Caco-2 (cell line): Measurements from ENCODE around the gene NEGR1. TPM values are rescaled to one million over a fixed set of nuclear protein-coding genes. Genes with fewer than 3 reads are reported as not detected.

Source experiments
- BruUV-seq: library from RNA; stranded (reverse); fragments of 400-500 nt; replicated peaks from 2 replicates; lab custom pipeline; 2021; lab: Mats Ljungman, UMichigan
- CTCF ChIA-PET: fragments of 300-600 bp; sonication (Branson Sonifier 250); formaldehyde crosslinking; loops from one replicate; lab custom pipeline; 2022; ENCODE audit warnings: antibody characterized with exemption; lab: Charles Lee
- POLR2A ChIA-PET: fragments of 300-600 bp; sonication (Branson Sonifier 250); formaldehyde crosslinking; loops from one replicate; lab custom pipeline; 2022; ENCODE audit warnings: antibody characterized with exemption; lab: Charles Lee
- DNase-seq, 2 experiments: peaks; one replicate each; pipeline versions ENCODE4 v3.0.0 to v3.0.0-alpha.2; 2020 to 2022
- H3K27me3 ChIP-seq: replicated peaks from 2 replicates; pipeline ENCODE4 v1.6.0; 2011; ENCODE audit warnings: low read length; ENCODE audit not compliant: control insufficient read depth, insufficient read depth
- H3K36me3 ChIP-seq: 2 replicates; pipeline ENCODE4 v1.5.1; 2011; ENCODE audit warnings: low read length; ENCODE audit not compliant: control insufficient read depth, insufficient read depth
- H3K4me1 ChIP-seq: fragments of 250-450 bp; sonication (Bioruptor Pico); 2 replicates; pipeline ENCODE4 v1.5.1; 2020; ENCODE audit warnings: mild to moderate bottlenecking
- H3K4me3 ChIP-seq: 2 replicates; pipeline ENCODE4 v1.5.1; 2011; ENCODE audit warnings: low read depth, mild to moderate bottlenecking, control low read depth, low read length
- H3K9me3 ChIP-seq: fragments of 250-450 bp; sonication (Bioruptor Pico); 2 replicates; pipeline ENCODE4 v1.5.1; 2020; ENCODE audit warnings: mild to moderate bottlenecking, moderate library complexity
- H3K27ac Mint-ChIP-seq: one replicate; pipeline ENCODE4 v1.8.0; 2022; ENCODE audit warnings: mixed read lengths; ENCODE audit not compliant: unreplicated experiment
- H3K27me3 Mint-ChIP-seq: one replicate; pipeline ENCODE4 v1.8.0; 2022; ENCODE audit warnings: mixed read lengths; ENCODE audit not compliant: insufficient read depth, unreplicated experiment
- H3K36me3 Mint-ChIP-seq: one replicate; pipeline ENCODE4 v1.8.0; 2022; ENCODE audit warnings: mild to moderate bottlenecking, mixed read lengths; ENCODE audit not compliant: insufficient read depth, unreplicated experiment
- H3K4me1 Mint-ChIP-seq: one replicate; pipeline ENCODE4 v1.8.0; 2022; ENCODE audit warnings: low read depth, mixed read lengths; ENCODE audit not compliant: unreplicated experiment
- H3K4me3 Mint-ChIP-seq: one replicate; pipeline ENCODE4 v1.8.0; 2022; ENCODE audit warnings: mild to moderate bottlenecking, moderate library complexity, mixed read lengths; ENCODE audit not compliant: unreplicated experiment
- H3K9me3 Mint-ChIP-seq: one replicate; pipeline ENCODE4 v1.8.0; 2022; ENCODE audit warnings: mixed read lengths; ENCODE audit not compliant: unreplicated experiment
- CTCF ChIP-seq, 2 experiments: fragments of 200-600 bp in 1 of 2; IDR thresholded peaks; 1 replicate in 1 of 2; 2 replicates in 1 of 2; pipeline versions ENCODE4 v1.5.1 to v1.8.0; 2011 to 2022; ENCODE audit warnings: antibody characterized with exemption in 1 of 2, control low read depth in 1 of 2, inconsistent platforms in 1 of 2, low read depth in 1 of 2, low read length in 1 of 2, mild to moderate bottlenecking in 1 of 2, moderate library complexity in 1 of 2; ENCODE audit not compliant: insufficient read depth in 1 of 2, severe bottlenecking in 1 of 2, unreplicated experiment in 1 of 2
- intact Hi-C: fragments of 100-400 bp; cut with micrococcal nuclease; formaldehyde crosslinking; loops from one replicate; pipeline ENCODE4 v1.10.0; 2022; ENCODE audit not compliant: unreplicated experiment
- total RNA-seq: library from RNA; stranded (reverse); gene quantifications from 2 replicates; pipeline ENCODE4 v1.2.3, GENCODE V29; 2022

Gene NEGR1
- total RNA-seq, 1 experiment from 2014 or later, result not detected

- intact Hi-C loops, result no loop called here
- H3K36me3 Mint-ChIP-seq, result no peaks in the 10 kb centered on the region
- no peaks in the 10 kb centered on the region for H3K9me3 ChIP-seq
- no TSS peak for BruUV-seq
- H3K4me1 ChIP-seq, result no peaks in the 10 kb centered on the region
- no peaks in the 10 kb centered on the region for H3K27me3 Mint-ChIP-seq
- ChIA-PET POLR2A (no interaction called here), CTCF (no interaction called here)
- no peaks in the 10 kb centered on the region for H3K27me3 ChIP-seq
- no peaks in the 10 kb centered on the region for H3K36me3 ChIP-seq
- no peak overlapping the region for H3K4me3 ChIP-seq
- no peaks in the 10 kb centered on the region for H3K9me3 Mint-ChIP-seq
- no peak overlapping the region for H3K4me3 Mint-ChIP-seq
- no peak for TF ChIP-seq CTCF (IDR thresholded peaks at IDR 0.05; ENCODE audit: insufficient read depth in 1 of 2, low read depth in 1 of 2, low read length in 1 of 2, severe bottlenecking in 1 of 2, unreplicated experiment in 1 of 2)
- no peak for DNase-seq
- H3K27ac Mint-ChIP-seq, result no peak overlapping the region
- no peaks in the 10 kb centered on the region for H3K4me1 Mint-ChIP-seq
Measured at GRCh38 chr1:71422221-71422620, 860.1 kb downstream of the NEGR1 start.

GRCh38 chr1:71417421-71417820, 864.9 kb downstream of the NEGR1 start:
- DNase-seq, result no peak
- ChIA-PET POLR2A (no interaction called here), CTCF (no interaction called here)
- no peaks in the 10 kb centered on the region for H3K27me3 Mint-ChIP-seq
- no peak overlapping the region for H3K27ac Mint-ChIP-seq
- no peaks in the 10 kb centered on the region for H3K36me3 ChIP-seq
- no peaks in the 10 kb centered on the region for H3K9me3 ChIP-seq
- TF ChIP-seq CTCF (IDR thresholded peaks at IDR 0.05; ENCODE audit: insufficient read depth in 1 of 2, low read depth in 1 of 2, low read length in 1 of 2, severe bottlenecking in 1 of 2, unreplicated experiment in 1 of 2), result no peak
- intact Hi-C loops, result no loop called here
- H3K36me3 Mint-ChIP-seq, result no peaks in the 10 kb centered on the region
- H3K9me3 Mint-ChIP-seq, result no peaks in the 10 kb centered on the region
- no TSS peak for BruUV-seq
- no peak overlapping the region for H3K4me3 ChIP-seq
- H3K4me3 Mint-ChIP-seq, result no peak overlapping the region
- no peaks in the 10 kb centered on the region for H3K4me1 ChIP-seq
- H3K27me3 ChIP-seq, result no peaks in the 10 kb centered on the region
- no peaks in the 10 kb centered on the region for H3K4me1 Mint-ChIP-seq

GRCh38 chr1:71414179-71414578, 868.2 kb downstream of the NEGR1 start:
- no peak for TF ChIP-seq CTCF (IDR thresholded peaks at IDR 0.05; ENCODE audit: insufficient read depth in 1 of 2, low read depth in 1 of 2, low read length in 1 of 2, severe bottlenecking in 1 of 2, unreplicated experiment in 1 of 2)
- CTCF ChIA-PET, result no interaction called here
- no peaks in the 10 kb centered on the region for H3K27me3 ChIP-seq
- no peaks in the 10 kb centered on the region for H3K27me3 Mint-ChIP-seq
- no peaks in the 10 kb centered on the region for H3K36me3 Mint-ChIP-seq
- no TSS peak for BruUV-seq
- no peak overlapping the region for H3K4me3 Mint-ChIP-seq
- no peak for DNase-seq
- H3K27ac Mint-ChIP-seq, result no peak overlapping the region
- H3K9me3 Mint-ChIP-seq, result no peaks in the 10 kb centered on the region
- H3K9me3 ChIP-seq, result no peaks in the 10 kb centered on the region
- H3K36me3 ChIP-seq, result no peaks in the 10 kb centered on the region
- POLR2A ChIA-PET, result no interaction called here
- no peaks in the 10 kb centered on the region for H3K4me1 ChIP-seq
- intact Hi-C loops, result no loop called here
- no peaks in the 10 kb centered on the region for H3K4me1 Mint-ChIP-seq
- H3K4me3 ChIP-seq, result no peak overlapping the region
